ENCODE measurements around the gene EMB.
"Not testable (repeated sequence)": the region's sequence is repeated elsewhere in the genome, so short reads cannot be mapped to it uniquely, and the experiment has no call there.

Gene EMB, protein sequence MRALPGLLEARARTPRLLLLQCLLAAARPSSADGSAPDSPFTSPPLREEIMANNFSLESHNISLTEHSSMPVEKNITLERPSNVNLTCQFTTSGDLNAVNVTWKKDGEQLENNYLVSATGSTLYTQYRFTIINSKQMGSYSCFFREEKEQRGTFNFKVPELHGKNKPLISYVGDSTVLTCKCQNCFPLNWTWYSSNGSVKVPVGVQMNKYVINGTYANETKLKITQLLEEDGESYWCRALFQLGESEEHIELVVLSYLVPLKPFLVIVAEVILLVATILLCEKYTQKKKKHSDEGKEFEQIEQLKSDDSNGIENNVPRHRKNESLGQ

DNA sequence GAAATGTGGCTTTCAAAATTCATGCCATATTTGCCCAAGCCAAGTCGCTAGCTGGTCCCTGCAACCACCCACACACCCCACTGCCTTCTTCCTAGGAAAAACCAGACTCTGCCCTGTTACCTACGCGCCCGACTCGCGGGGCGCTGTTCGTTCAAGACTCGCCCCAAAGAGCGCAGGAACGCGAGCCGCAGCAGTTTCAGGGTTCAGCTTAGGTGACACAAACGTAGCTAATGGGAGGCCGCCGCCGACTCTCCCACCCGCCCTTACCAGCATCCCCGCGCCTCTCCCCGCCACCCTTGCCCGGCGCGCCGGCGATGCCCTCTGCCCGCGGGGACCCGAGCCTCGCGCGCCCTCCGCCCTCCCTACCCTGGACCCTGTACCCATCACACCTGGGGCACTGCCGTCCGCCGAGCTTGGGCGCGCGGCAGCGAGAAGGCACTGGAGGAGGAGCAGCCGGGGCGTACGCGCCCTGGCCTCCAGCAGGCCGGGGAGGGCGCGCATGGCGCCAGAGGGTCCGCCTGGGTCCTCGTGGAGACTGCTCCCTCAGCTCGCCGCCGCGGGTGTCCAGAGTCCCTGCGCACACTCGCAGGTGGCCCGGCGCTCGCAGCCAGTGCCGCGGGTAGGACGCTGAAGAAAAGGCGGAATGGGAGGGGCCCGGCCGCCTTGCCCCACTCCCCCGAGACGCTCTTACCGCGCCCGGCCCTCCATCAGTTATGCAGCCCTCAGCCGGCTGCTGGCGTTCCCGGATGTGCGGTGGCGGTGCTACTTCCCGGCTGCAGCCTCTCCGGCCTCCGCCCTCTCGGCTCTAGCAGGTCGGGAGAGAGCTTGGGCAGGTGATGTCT is at the start of gene EMB:
Gene EMB (minus strand): TSS at position 638 of the 842 bp plus-strand sequence. CDS start 137 bp downstream, at position 501.
- peak; percentile 6 for DNase-seq

- DNase-seq: not testable (repeated sequence)
Observed at GRCh38 chr5:50489491-50489890, 48.4 kb upstream of the EMB start.

- not testable (repeated sequence) for DNase-seq
Observed at GRCh38 chr5:50478790-50479189, 37.7 kb upstream of the EMB start.

DNA sequence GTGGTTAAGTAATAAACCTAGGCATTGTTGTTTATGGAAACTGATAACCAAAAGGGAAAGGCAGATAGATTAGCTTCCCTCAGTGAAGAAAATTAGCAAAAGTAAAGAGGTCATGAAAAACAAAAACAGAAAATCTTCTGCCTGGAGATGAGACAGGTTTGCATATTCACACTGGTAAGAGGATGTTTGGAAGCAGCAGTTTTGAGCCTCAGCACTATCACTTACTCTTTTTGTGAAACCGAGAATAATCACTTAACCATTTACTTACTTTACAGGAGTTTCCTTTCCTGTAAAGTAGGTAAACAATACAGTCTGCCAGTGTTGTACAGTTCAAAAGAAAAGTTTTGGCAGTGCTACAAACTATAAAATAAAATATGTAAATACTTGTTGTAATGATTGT is 35.5 kb upstream of the EMB start:
- DNase-seq: no peak

- DNase-seq: not testable (repeated sequence)
Observed at GRCh38 chr5:50465015-50465414, 23.9 kb upstream of the EMB start.

GRCh38 chr5:50463726-50464125 is 22.6 kb upstream of the EMB start:
- DNase-seq: no peak

- no peak for DNase-seq
Observed at GRCh38 chr5:50463047-50463446, 22.0 kb upstream of the EMB start.

DNA sequence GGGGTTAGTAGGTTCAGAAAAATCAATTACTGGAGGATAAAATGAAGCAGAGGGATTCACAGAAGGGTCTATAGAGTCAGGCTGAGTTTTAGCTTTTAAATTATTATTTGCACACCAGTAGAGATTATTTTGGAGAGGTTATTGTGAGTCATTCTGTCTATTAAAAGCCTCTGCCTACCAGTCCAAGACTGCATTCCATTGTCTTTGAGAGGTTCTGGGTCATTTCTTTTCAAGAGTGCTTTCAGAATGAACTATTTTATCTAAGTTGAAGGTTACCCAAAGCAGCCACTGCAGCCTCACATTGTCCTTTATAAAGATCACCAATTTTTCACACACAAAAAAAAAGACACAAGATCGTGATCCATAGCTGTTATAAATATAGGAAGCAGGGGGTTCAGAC is 21.5 kb upstream of the EMB start:
- not testable (repeated sequence) for DNase-seq

DNA sequence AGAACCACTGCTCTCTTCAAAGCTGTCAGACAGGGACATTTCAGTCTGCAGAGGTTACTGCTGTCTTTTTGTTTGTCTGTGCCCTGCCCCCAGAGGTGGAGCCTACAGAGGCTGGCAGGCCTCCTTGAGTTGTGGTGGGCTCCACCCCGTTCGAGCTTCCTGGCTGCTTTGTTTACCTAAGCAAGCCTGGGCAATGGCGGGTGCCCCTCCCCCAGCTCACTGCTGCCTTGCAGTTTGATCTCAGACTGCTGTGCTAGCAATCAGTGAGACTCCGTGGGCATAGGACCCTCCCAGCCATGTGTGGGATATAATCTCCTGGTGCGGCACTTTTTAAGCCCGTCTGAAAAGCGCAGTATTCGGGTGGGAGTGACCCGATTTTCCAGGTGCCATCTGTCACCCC is 17.3 kb upstream of the EMB start:
- not testable (repeated sequence) for DNase-seq

DNA sequence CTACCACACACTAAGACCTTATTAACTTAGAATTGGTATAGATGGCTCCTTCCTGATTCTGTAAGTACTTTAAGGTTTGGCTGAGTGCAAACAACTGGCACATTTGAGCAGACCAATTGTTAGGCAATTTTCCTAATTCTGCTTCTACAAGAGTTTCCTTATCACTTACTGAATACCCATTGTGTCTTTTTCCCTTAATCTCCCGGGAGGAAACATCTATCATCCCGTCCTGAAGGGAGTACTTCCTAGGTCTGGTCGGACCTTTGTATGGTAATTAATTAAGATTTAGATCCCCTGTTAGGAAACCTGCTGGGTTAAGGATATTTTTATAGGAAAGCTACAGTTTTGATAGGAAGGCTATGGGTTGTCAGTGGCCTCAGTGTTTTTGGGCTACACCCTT is 8.2 kb upstream of the EMB start:
- DNase-seq: not testable (repeated sequence)

- DNase-seq: no peak
Observed at GRCh38 chr5:50447941-50448340, 6.9 kb upstream of the EMB start.

DNA sequence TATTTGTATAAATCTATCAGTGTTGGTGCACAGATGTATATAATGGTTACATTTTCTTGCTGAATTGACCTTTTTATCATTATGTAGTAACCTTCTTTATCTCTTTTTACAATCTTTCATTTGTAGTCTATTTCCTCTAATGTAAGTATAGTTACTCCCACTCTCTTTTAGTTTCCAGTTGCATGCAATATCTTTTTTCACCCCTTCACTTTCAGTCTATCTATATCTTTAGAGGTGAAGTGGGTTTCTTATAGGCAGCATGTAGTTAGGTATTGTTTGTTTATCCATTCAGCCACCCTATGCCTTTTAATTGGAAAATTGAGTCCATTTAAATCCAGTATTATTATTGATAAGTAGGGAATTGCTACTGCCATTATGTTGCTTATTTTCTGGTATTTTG is 6.1 kb upstream of the EMB start:
- DNase-seq: no peak

GRCh38 chr5:50445296-50445949 is 4.3 kb upstream of the EMB start:
- no peak for DNase-seq

DNA sequence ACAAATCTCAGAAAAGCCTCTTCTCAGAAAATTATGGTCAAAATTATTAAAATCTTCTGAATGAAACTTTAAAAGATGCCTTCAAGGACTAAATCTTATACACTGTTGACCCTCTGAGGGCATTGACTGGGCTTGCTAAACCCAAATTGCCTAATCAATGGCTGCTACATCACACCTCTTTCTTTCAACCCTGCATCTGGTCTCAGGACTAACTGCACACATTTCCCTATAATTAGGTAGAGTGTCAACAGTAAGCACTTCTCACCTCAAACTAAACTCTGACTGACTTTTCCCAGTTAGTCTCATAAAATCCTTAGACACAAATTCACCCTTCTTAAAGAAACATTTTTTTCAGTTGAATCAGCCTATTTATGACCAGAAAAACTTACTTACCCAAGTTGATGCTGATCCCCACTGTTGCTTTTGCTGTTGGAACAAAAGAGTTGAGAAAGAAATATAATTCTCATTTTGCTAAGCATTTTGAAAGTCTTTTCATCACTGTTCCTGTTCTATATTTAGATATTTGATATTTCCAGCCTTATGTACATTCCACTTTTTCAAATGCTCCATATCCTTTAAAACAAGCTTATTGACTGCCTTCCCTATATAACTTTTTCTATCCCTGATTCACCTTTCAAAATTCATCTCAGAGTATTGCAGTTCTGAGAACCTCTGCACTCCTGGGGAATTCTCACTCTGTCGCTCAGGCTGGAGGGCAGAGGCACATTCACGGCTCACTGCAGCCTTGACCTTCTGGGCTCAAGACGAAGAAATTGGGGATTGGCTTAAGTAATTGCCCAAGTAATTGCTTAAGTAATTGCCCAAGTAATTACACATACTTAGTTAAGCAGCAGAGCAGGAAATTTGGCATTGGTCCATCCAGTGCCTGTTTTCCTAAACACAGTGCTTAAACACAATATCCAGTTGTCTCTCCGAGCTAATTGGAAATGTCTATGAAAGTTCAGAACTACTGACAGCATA is 1.8 kb upstream of the EMB start:
- DNase-seq: not testable (repeated sequence)

DNA sequence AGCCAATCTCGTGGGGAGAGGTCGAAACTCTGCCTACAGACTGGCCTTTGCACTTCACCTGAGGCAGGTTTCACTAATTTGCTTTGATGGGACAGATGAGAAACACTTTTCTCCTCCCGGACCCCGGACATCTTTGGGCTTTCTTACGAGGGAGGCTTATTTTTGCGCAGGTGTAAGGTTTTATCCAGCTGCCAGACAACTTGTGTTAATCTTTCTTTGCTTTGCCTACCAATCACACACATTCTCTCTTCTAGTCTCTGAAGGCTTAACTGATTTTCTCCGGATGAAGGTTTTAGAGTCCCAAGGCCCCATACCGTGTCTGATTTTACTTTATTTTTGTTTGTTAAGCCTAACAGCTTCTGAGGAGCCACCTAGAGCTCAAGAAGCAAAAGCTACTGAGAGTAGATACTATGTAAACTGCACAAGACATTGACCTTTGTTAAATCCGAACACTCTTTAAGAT is 436 bp upstream of the EMB start:
- no peak for DNase-seq

DNA sequence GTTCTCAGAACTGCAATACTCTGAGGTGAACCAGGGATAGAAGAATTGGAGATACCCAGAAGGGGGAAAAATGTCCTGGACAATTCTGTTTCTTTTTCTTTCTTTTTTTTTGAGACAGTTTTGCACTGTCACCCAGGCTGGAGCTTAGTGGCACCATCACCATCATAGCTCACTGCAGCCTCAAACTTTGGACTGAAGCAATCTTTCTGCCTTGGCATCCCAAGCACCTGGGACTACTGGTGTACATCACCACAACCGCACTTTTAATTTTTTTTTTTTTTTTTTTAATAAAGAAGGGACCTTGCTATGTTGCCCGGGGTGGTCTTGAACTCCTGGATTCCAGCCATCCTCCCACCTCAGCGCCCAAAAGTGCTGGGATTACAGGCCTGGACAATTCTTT is 1.9 kb downstream of the EMB start:
- DNase-seq: no peak

DNA sequence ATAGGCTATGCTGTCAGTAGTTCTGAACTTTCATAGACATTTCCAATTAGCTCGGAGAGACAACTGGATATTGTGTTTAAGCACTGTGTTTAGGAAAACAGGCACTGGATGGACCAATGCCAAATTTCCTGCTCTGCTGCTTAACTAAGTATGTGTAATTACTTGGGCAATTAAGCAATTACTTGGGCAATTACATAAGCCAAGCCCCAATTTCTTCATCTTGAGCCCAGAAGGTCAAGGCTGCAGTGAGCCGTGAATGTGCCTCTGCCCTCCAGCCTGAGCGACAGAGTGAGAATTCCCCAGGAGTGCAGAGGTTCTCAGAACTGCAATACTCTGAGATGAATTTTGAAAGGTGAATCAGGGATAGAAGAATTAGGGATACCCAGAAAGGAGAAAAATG is 3.0 kb downstream of the EMB start:
- not testable (repeated sequence) for DNase-seq

- DNase-seq: no peak
Observed at GRCh38 chr5:50435168-50435567, 5.9 kb downstream of the EMB start.

GRCh38 chr5:50431133-50431904 is 9.8 kb downstream of the EMB start:
- not testable (repeated sequence) for DNase-seq

- not testable (repeated sequence) for DNase-seq
Observed at GRCh38 chr5:50423100-50423799, 17.8 kb downstream of the EMB start.
